ENCODE results near the gene SLX4IP.
"Not testable (repeated sequence)": the region's sequence is repeated elsewhere in the genome, so short reads cannot be mapped to it uniquely, and the experiment has no call there.

The SLX4IP gene

GRCh38 chr20:10591946-10592521, 156.9 kb downstream of the SLX4IP start:
- DNase-seq (ENCODE audit: insufficient read length, low spot score) = no peak
- no peak for FAIRE-seq

- DNase-seq (ENCODE audit: insufficient read length, low spot score) = no peak
- FAIRE-seq = no peak
Measured at GRCh38 chr20:10594296-10594868, 159.3 kb downstream of the SLX4IP start.

- no peak for FAIRE-seq
Measured at GRCh38 chr20:10595266-10595665, 160.2 kb downstream of the SLX4IP start.

GRCh38 chr20:10595985-10596384, 160.9 kb downstream of the SLX4IP start:
- DNase-seq (ENCODE audit: insufficient read length, low spot score) = no peak
- no peak for FAIRE-seq

More at GRCh38 chr20:10595266-10595665, 160.2 kb downstream of the SLX4IP start:
- DNase-seq (ENCODE audit: insufficient read length, low spot score) = no peak

GRCh38 chr20:10596710-10597121, 161.6 kb downstream of the SLX4IP start:
- no peak for FAIRE-seq
- peak; percentile 62 for DNase-seq (ENCODE audit: insufficient read length, low spot score)

- no peak for FAIRE-seq
Measured at GRCh38 chr20:10597637-10598036, 162.5 kb downstream of the SLX4IP start.

GRCh38 chr20:10602221-10602871, 167.2 kb downstream of the SLX4IP start:
- no peak for FAIRE-seq

More at GRCh38 chr20:10597637-10598036, 162.5 kb downstream of the SLX4IP start:
- DNase-seq (ENCODE audit: insufficient read length, low spot score) = no peak

GRCh38 chr20:10603378-10603777, 168.3 kb downstream of the SLX4IP start:
- no peak for FAIRE-seq

More at GRCh38 chr20:10602221-10602871, 167.2 kb downstream of the SLX4IP start:
- DNase-seq (ENCODE audit: insufficient read length, low spot score) = no peak

GRCh38 chr20:10603971-10604864, 169.1 kb downstream of the SLX4IP start:
- FAIRE-seq (peak; percentile 68), DNase-seq (ENCODE audit: insufficient read length, low spot score) (peak; percentile 82)

More at GRCh38 chr20:10603378-10603777, 168.3 kb downstream of the SLX4IP start:
- no peak for DNase-seq (ENCODE audit: insufficient read length, low spot score)

- FAIRE-seq (no peak), DNase-seq (ENCODE audit: insufficient read length, low spot score) (no peak)
Measured at GRCh38 chr20:10604865-10605440, 169.8 kb downstream of the SLX4IP start.

GRCh38 chr20:10605547-10606195, 170.6 kb downstream of the SLX4IP start:
- no peak for DNase-seq (ENCODE audit: insufficient read length, low spot score)
- no peak for FAIRE-seq

GRCh38 chr20:10609276-10609675, 174.2 kb downstream of the SLX4IP start:
- FAIRE-seq (no peak), DNase-seq (ENCODE audit: insufficient read length, low spot score) (no peak)

- no peak for FAIRE-seq
- no peak for DNase-seq (ENCODE audit: insufficient read length, low spot score)
Measured at GRCh38 chr20:10609770-10610169, 174.7 kb downstream of the SLX4IP start.

- DNase-seq (ENCODE audit: insufficient read length, low spot score) (no peak), FAIRE-seq (no peak)
Measured at GRCh38 chr20:10610251-10610650, 175.1 kb downstream of the SLX4IP start.

- no peak for DNase-seq (ENCODE audit: insufficient read length, low spot score)
Measured at GRCh38 chr20:10611357-10611756, 176.3 kb downstream of the SLX4IP start.

GRCh38 chr20:10613426-10613825, 178.3 kb downstream of the SLX4IP start:
- FAIRE-seq; DNase-seq (ENCODE audit: insufficient read length, low spot score): not testable (repeated sequence)

More at GRCh38 chr20:10611357-10611756, 176.3 kb downstream of the SLX4IP start:
- no peak for FAIRE-seq

GRCh38 chr20:10613911-10614310, 178.8 kb downstream of the SLX4IP start:
- FAIRE-seq = no peak
- no peak for DNase-seq (ENCODE audit: insufficient read length, low spot score)

- DNase-seq (ENCODE audit: insufficient read length, low spot score) = no peak
- no peak for FAIRE-seq
Measured at GRCh38 chr20:10616212-10616611, 181.1 kb downstream of the SLX4IP start.

GRCh38 chr20:10617549-10618133, 182.5 kb downstream of the SLX4IP start:
- DNase-seq (ENCODE audit: insufficient read length, low spot score); FAIRE-seq: not testable (repeated sequence)

All from HTR-8/SVneo (cell line).